ENCODE data around the gene VANGL2.

The VANGL2 gene

DNA sequence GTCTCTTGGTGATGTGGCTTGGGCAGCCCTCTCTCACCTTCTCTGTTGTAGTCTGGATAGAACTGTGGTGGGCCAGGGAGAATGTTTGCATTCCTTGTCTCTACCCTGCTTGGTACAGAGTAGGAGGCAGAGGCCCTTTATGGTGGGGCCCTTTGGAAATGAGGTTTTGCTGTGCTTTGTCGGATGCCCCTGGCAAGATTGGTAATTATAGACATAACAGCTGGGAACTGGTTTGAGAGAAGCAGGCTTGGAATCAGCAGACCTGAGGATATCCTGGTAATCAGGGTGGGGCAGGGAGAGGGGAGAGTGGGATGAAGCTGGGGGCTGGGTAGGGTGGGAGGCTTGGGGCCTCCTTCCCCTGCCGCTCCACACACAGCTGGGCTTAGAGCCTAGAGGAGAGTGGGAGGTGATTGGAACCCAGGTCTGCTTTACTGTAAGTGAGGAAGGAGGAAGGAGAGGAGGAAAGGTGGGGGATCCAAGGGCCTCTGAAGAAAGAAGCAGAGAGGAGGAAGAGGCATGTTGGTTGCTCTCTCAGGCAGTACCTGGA lies 5.0 kb downstream of the VANGL2 start:
- DNase-seq (ENCODE audit: low spot score) (no peak), FAIRE-seq (no peak)

DNA sequence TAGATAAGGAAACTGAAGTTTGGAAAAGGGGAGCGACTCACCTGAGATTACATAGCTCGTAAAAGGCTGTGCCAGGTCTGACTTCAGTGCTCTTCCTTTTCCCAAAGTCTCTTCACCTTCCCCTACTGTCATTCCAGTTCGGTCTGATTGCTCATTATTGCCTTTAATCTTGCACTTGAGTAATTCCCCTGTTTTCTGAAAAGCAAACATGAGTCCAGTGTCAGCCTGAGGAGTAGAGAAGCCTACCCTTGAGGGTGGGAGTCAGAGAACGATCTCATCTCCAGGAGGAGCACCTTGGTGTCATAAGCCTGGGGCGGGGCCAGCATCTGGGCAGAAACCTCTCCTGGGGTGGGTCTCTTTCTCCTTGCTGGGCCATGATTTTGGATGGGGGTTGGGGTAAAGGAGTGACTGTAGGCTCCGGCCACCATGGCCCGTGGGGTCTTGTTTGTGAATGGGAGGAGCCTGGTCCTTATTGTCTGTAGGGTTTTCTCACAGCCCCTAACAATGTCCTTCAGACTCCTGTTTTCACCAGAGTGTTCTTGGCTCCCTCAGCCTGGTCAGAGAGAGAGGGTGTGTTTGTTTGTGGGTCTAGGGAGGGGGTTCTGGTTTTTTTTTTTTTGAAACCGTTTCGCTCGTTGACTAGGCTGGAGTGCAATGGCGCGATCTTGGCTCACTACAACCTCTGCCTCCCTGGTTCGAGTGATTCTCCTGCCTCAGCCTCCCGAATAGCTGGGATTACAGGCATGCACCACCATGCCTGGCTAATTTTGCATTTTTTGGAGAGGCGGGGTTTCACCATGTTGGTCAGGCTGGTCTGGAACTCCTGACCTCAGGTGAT lies 6.0 kb downstream of the VANGL2 start:
- FAIRE-seq (no peak), DNase-seq (ENCODE audit: low spot score) (no peak)

DNA sequence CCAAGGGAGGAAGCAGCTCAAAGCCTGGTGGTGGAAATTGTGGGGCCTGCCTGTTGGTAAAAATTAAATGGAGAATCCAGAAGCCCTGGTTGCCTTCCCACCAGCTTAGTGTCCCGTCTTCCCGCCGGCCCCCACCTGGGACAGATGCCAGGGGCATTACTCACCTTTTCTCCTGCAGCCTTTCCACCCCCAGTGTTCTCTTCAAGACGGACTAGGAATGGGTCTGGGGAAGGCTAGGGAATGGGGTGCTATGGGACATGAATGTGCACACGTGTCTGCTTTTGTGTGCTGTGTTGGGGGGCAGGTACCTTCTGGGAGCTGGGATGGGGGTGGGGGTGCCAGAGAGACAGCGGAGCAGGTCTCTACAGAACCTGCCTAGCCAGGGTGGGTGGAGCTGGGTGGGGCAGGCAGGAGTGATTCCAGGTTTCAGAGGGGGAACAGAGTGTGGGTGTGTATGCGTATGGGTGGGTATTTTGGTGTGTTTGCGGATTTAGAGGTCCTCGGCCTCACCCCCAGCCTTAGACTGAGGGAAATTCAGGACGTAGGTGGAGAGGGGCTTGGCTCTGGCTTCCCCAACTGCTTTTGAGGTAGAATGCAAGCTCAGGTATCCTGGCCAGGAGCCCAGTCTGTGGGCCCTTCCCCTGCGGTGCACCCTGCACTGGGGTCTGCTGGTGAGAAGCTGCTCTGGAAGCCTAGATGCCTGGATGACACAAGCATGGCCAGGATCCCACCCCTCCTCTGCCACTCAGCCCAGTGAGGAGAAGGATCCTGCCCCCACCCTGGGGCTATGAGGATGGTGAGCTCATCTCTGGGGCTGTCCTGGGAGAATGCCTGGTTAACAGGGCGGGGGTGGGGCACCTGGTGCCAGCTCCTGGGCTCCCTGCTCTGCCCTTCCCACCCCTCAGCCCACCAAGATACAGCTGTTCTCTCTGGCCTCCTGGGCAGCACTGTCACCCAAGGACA lies 7.8 kb downstream of the VANGL2 start:
- DNase-seq (ENCODE audit: low spot score) (peak; percentile 26), FAIRE-seq (no peak)

DNA sequence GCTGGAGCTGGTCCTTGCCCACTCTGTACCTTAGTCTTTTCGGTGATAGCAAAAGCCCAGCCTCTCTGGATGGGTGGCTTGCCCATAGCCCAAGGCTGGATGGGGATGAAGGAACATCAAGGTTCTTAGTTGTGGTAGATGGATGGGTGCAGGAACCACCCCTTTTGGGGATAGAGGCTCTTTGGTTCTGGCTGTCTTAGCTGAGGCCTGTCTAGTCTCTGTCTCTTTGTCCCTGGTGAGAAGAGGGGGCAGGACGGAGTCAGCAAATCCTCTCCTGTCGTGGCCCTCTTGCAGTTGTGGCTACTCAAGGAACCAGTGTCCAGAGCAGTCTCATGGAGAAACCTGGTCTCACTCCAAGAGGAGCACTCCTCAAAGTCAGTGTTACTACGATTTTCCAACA lies 8.5 kb downstream of the VANGL2 start:
- FAIRE-seq, result no peak
- DNase-seq (ENCODE audit: low spot score), result no peak

DNA sequence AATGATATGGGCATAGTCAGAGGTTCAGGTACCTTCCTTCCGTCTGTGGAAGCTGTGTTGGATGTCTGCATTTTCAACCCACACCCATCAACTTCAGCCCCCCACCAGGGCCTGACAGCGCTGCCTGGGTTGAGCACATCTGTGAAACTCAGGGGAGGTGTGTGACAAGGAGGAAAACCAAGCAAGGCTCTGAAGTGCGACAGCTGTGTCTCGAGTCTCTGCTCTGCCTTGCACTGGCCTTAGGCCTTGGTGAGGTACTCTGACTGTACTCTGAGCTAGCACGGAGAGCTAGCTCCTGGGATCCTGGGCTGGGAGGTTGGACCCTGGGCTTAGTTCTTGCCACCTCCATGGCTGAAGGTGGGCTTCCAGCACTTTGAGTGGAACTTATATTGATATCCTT lies 9.1 kb downstream of the VANGL2 start:
- FAIRE-seq (no peak), DNase-seq (ENCODE audit: low spot score) (no peak)

DNA sequence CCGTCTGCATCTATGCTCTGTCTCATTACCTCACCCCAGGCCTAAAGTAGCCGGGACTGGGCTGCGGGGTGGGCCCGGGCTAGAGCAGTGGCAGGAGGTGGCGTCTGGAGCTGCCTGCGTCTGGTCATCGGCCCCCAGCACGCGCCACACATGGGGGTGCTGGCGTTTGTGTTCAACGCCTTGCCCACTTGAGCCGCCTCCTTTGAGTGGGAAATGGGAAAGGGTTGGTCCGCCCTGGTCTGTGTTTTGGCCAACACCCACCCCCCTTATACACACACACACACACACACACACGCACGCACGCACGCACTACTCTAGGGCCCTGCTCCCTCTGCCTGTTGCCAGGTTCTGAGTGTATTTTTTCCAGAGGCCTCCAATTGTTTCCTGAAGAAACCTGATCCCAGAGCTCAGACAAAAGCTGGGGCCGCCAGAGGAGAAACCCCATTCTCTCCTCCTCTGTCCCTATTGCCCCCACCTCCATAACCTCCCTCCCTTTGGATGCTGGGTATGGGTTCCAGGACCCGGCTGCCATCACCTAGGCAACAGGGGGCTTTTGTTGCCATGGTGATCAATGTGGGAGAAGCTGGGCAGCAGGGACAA lies 10.1 kb downstream of the VANGL2 start:
- FAIRE-seq (no peak), DNase-seq (ENCODE audit: low spot score) (no peak)

DNA sequence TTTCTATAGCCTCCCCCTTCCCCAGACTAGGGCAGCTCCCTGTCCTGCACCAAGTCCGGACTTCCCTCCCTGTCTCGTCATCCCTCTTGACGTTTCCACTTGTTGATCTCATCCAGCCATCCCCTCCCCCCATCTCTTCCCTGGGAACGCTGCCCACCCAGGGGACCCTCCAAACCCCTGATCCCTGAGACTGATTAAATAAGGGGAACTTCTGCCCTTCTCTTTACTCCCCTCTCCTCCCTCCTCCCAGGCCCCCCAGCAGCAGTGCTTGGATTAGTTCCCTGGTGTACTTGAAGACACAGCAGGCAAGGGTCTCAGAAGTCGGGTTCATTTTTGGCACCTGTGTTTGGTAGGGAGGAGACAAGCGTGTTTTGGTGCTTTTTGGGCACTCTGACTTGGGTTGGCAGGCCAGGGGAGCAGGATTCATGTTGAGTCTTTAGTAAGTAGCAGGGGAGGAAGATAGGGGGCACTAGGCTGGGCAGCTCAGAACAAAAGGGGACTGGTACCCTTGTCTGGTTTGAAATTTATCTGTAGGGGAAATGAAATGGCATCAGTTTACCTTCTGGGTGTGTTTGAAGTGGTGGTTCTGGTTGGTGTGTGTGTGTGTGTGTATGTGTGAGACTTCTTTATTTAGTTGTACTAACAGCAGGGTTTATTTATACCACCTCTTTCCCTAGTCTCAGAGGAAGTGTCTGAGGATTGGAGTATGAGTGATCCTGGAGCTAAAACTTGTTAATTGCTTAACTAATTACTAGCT lies 11.1 kb downstream of the VANGL2 start:
- FAIRE-seq (no peak), DNase-seq (ENCODE audit: low spot score) (no peak)

DNA sequence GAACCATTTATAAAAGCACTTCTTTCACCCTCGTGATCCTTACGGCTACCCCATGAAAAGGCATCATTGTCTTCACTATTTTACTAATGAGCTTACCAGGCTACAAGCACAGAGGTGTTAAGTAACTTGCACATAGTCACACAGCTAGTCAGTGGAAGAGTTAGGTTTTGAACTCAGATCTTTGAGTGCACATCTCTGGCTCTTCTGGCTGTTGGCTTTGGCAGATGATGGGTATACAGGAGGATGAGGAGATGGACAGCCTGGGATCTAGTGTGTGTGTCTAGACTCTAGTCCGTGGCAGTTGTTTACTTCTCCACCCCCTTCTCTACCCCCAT lies 11.6 kb downstream of the VANGL2 start:
- DNase-seq (ENCODE audit: low spot score) (no peak), FAIRE-seq (no peak)

DNA sequence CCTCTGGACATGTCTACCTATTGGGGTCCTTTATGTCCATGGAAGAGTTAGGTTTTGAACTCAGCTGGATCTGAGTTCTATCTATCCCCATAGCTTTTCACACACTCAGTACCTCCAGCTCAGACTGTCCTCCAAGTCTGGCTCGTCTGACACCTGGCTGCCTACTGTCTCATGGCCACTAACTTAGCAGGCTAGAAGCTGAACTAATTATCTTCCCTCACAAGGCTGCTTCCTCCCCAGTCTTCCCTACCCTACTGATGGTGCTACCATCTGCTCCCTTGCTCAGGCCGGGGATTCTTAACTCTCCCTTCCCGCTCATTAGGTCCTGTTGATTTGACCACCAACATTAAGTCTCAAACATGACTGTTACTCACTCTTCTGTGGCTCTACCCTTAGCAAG lies 13.4 kb downstream of the VANGL2 start:
- FAIRE-seq, result no peak

DNA sequence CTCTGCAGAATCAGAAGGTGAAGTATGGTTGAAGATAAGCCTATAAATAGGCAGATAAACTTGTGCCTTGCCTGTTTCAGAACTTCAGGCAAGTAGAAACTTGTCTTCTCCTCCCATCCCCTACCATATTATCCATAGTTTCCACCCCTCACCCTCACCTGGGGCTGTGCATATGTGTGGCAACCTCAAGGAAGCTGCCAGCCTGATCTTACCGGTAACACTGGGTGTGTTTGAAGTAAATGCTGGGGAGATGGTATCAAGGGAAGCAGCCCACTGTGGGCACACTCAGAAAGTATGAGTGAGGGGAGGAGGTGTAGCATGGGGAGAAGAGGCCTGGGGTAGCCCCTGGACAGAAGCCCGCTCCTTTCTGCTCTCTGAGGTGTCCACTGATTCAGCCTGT lies 14.5 kb downstream of the VANGL2 start:
- DNase-seq (ENCODE audit: low spot score) (no peak), FAIRE-seq (no peak)

More for the DNA sequence above, 13.4 kb downstream of the VANGL2 start:
- DNase-seq (ENCODE audit: low spot score), result no peak

DNA sequence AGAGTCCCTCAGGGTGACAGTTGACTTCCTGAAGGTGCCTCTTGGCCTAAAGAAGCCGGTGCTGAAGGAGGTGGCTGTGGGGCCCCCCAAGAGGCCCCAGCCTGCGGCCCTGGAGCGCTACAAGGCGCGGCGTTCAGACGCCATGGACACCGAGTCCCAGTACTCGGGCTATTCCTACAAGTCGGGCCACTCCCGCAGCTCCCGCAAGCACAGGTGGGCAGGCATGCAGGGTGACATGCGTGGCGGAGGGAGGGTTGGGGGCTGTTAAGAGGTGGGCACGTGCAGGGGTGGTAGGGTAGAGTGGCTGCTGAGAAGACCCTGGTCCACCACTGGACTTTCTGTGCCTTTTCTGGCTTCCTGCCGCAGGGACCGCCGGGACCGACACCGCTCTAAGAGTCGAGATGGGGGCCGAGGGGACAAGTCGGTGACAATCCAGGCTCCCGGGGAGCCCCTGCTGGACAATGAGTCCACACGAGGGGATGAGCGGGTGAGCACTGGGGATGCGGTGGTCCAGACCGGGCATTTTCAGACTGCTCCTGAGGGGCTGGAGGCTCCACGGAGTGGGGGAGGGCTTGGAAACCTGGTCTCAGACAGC lies 15.4 kb downstream of the VANGL2 start:
- no peak for DNase-seq (ENCODE audit: low spot score)
- FAIRE-seq, result no peak

DNA sequence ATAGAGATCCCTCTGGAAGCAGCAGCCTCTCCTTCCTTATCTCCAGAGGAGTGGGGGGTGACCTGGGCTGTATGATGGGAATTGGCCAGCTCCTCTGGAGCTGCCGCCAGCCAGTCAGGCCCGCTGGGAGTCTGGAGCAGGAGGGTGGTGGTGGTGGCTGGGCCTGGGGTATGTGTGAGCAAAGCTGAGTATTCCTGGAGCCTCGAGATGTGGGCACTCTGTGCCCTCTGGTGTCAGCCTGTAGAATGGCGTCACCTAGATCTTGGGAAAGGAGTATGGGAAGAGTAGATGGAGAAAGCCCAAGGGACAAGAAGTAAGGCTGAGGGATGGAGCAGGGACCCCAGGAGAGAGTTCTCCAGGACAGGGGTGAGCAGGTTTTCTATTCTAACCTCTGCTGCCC lies 16.0 kb downstream of the VANGL2 start:
- FAIRE-seq (no peak), DNase-seq (ENCODE audit: low spot score) (peak; percentile 31)

DNA sequence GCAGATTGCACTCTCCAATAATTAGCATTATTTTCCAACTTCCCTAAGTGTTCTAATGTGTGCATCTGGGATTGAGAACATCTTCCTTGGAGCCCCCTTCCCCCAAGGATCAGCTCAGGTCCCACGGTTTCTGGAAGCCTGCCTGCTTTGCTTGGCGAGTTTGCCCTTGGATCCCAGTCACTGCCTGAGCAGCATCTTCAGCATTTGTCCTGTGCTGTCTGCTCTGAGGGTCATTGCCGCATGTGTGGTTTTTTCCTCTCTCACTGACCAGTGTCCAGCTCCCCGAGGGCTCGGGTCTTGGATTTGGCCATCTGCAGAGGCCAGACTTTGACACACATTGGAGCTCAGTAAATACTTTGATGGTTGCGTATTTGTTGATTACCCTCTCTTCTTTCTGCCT lies 18.1 kb downstream of the VANGL2 start:
- DNase-seq (ENCODE audit: low spot score) (no peak), FAIRE-seq (no peak)

DNA sequence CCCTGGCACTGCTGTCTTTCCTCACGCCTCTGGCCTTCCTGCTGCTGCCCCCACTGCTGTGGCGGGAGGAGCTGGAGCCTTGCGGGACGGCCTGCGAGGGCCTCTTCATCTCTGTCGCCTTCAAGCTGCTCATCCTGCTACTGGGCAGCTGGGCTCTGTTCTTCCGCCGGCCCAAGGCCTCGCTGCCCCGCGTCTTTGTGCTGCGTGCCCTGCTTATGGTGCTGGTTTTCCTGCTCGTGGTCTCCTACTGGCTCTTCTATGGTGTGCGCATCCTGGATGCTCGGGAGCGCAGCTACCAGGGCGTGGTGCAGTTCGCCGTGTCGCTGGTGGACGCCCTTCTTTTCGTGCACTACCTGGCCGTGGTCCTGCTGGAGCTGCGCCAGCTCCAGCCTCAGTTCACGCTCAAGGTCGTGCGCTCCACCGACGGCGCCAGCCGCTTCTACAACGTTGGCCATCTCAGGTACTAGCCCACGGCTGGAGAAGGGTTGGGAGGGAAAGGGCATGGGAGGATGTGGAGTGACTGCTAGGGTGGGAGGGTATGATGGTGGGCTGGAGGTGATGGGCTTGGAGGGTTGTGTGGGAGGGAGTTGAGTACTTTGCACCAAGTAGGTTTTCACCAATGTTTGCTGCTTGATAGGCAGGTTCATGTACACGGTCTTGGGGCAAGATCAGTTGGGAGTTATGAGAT lies 18.9 kb downstream of the VANGL2 start:
- FAIRE-seq, result no peak
- no peak for DNase-seq (ENCODE audit: low spot score)

DNA sequence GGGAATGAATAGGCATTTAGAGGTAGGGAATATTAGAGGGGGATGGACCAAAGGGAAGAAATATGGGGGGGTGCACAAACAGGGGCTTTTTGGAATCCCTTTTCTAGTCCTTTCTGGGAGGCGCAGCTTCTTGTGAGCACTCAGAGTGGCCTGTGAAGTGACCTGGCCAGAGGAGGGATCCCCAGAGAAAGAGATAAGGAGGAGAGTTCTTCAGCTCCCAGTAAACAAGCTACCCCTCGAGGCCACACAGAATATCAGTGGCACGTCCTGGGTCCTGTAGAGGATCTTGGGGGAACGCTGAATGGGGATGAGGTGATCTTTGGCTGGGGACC lies 19.4 kb downstream of the VANGL2 start:
- FAIRE-seq (no peak), DNase-seq (ENCODE audit: low spot score) (no peak)

DNA sequence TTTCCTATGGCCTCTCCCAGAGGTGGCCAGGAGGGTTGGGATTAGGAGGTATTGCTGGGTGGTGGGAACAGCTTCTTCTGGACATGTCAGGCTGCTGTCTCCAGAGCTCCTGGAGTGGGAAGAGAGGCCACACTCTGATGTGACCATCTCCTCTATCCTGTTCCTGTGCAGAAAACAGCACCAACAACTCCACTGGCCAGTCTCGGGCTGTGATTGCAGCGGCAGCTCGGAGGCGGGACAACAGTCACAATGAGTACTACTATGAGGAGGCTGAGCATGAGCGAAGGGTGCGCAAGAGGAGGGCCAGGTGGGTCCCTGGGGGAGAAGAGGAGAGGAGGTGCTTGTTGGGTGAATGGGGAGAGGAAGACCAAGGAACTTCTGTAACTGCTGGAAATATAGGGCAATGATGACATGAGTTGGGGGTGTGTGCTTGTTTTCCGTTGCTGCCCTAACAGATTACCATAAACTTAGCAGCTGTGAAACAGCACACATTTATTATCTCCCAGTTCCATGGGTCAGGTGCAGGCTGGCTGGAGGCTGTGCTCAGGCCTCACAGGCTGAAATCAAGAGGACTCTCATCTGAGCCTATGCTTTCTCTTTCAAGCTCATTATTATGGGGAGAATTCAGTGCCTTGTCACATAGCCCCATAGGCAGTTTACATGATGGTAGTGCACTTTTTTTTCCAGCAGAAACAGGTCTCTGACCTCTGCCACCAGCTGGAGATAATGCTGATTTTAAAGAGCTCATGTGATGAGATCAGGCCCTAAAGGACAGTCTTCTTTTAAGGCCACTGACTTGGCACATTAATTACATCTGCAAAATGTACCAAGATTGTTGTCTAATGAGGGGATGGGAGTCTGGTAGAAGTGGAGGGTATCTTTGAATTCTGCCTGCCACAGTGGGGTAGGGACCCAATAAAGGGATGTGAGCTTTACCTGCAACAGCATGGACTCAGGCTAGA lies 20.8 kb downstream of the VANGL2 start:
- FAIRE-seq, result no peak
- no peak for DNase-seq (ENCODE audit: low spot score)

DNA sequence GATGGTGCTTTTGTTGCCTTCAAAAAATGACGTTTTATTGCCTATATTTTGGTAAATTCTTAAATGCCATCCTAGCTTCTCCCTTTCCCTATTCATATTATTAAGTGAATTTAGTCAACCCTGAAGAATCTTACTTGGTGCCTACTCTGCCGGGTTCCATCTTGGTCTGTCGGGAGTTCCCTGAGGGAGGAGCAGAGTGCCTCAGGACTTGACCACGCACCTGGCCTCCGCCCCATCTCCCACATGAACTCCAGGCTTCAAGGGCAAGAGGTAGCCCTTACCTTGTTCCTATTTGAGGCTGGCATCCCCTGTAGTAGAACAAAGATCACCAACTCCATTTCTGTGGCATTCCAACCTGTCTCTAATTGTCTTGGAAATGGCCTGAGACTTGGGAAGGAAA lies 21.5 kb downstream of the VANGL2 start:
- no peak for FAIRE-seq
- no peak for DNase-seq (ENCODE audit: low spot score)

DNA sequence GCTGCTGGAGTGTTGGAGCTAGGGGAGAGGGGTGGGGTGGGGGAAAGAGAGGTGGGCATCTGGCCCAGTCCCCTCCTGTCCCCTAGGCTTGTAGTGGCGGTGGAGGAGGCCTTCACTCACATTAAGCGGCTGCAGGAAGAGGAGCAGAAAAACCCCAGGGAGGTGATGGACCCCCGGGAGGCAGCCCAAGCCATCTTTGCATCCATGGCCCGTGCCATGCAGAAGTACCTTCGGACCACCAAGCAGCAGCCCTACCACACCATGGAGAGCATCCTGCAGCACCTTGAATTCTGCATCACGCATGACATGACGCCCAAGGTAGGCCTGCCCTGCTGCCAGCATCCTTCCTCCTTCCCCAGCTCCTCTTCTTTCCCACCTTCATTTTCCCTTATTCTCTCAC lies 23.6 kb downstream of the VANGL2 start:
- no peak for FAIRE-seq
- no peak for DNase-seq (ENCODE audit: low spot score)

DNA sequence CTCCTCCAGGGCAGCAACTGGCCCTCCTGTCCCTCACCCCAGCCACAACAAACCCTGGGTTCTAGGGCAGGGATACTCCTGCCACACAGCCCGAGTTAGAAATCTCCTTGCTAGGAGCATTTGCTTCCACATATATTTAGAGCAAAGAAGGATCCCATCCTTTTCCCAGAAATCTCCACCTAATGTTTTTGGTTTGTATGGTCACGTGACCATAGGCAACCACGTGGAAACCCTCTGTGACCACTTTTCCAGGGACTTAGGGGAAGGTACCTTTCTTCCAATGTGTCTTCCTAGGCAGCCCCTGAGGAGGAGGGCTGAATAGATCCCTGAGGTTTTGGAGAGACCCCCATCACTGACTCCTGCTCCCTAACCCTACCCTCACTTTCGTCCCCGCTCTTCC lies 25.5 kb downstream of the VANGL2 start:
- FAIRE-seq (no peak), DNase-seq (ENCODE audit: low spot score) (no peak)

Measured in RCC 7860 (cell line).